AG04449 (cell line): Measurements from ENCODE around the gene LSG1.
"Not testable (repeated sequence)": the region's sequence is repeated elsewhere in the genome, so short reads cannot be mapped to it uniquely, and the experiment has no call there.

ENCODE experiments used
- CTCF ChIA-PET: fragments of 350-600 bp; formaldehyde crosslinking; extraction: SDS; loops from one replicate; lab custom pipeline; 2021; ENCODE audit warnings: antibody characterized with exemption; lab: Yijun Ruan, JAX
- POLR2A ChIA-PET: fragments of 400-600, 350-600 bp; formaldehyde crosslinking; extraction: SDS; loops from one replicate; lab custom pipeline; 2020; ENCODE audit warnings: antibody characterized with exemption, inconsistent platforms; lab: Yijun Ruan, JAX
- DNase-seq: peaks from one replicate; pipeline ENCODE4 v3.0.0-alpha.2; 2010; ENCODE audit warnings: low read depth, low spot score
- H3K4me3 ChIP-seq: 2 replicates; pipeline ENCODE4 v1.5.1; 2011; ENCODE audit warnings: low read depth, mild to moderate bottlenecking, control low read depth, low read length
- CTCF ChIP-seq: IDR thresholded peaks from one replicate; pipeline ENCODE4 v1.5.1; 2011; ENCODE audit warnings: mild to moderate bottlenecking, moderate library complexity, low read length, control low read depth, inconsistent platforms; ENCODE audit not compliant: insufficient read depth; ENCODE audit errors: missing control alignments

LSG1 gene

GRCh38 chr3:194631696-194632095 lies 40.3 kb downstream of the LSG1 start:
- TF ChIP-seq CTCF = no peak
- ChIA-PET POLR2A (no interaction called here), CTCF (interaction anchor here (0.5 kb wide), 1 partner anchor 184 kb away, joined by 3 read pairs; no protein-coding TSS in a partner anchor)
- DNase-seq = no peak
- H3K4me3 ChIP-seq = no peak overlapping the region; the same call in 1 of the 2 replicates

- H3K4me3 ChIP-seq, CTCF ChIA-PET, DNase-seq, POLR2A ChIA-PET: not testable (repeated sequence)
These were observed 41.3 kb downstream of the LSG1 start for GRCh38 chr3:194630681-194631080.

GRCh38 chr3:194624956-194625355 lies 47.0 kb downstream of the LSG1 start:
- DNase-seq = no peak
- TF ChIP-seq CTCF = no peak
- POLR2A ChIA-PET = no interaction called here
- H3K4me3 ChIP-seq = no peak overlapping the region
- CTCF ChIA-PET = interaction anchor here (0.8 to 0.9 kb wide), 2 partner anchors 15 to 154 kb away, joined by 3 read pairs; no protein-coding TSS in a partner anchor

GRCh38 chr3:194623449-194624290 lies 48.3 kb downstream of the LSG1 start:
- CTCF ChIA-PET = interaction anchor here (0.8 to 1.7 kb wide), 3 partner anchors 10 to 153 kb away, joined by 3 to 5 read pairs (median 4); partner anchors contain the start of gene TMEM44
- no peak overlapping the region for H3K4me3 ChIP-seq
- DNase-seq = no peak
- no peak for TF ChIP-seq CTCF
- POLR2A ChIA-PET = no interaction called here

GRCh38 chr3:194622621-194623340 lies 49.2 kb downstream of the LSG1 start:
- no peak for TF ChIP-seq CTCF
- no peak overlapping the region for H3K4me3 ChIP-seq
- no peak for DNase-seq
- POLR2A ChIA-PET = no interaction called here
- CTCF ChIA-PET = interaction anchor here (1.7 kb wide), 1 partner anchor 11 kb away, joined by 4 read pairs; no protein-coding TSS in a partner anchor

- TF ChIP-seq CTCF = no peak
- ChIA-PET CTCF (interaction anchor here (0.8 to 1.7 kb wide), 2 partner anchors 11 to 12 kb away, joined by 4 read pairs; no protein-coding TSS in a partner anchor), POLR2A (no interaction called here)
- H3K4me3 ChIP-seq = no peak overlapping the region
- no peak for DNase-seq
These were observed 50.0 kb downstream of the LSG1 start for GRCh38 chr3:194621947-194622346.
